ENCODE results near the gene UBXN6. TPM values are rescaled to one million over a fixed set of nuclear protein-coding genes. Genes with fewer than 3 reads are reported as not detected.

Gene UBXN6
- total and polyA plus RNA-seq, 2 experiments from 2014 or later, result 19.1 to 21.6 TPM

GRCh38 chr19:4501691-4502090 lies 44.1 kb upstream of the UBXN6 start (continued):
- no peak for TF ChIP-seq ZNF462 (CRISPR knock-in tag; IDR thresholded peaks at IDR 0.05)

GRCh38 chr19:4500841-4501591 lies 43.4 kb upstream of the UBXN6 start:
- ATAC-seq, result no peak
- H3K4me2 ChIP-seq, result no peak overlapping the region
- Mint-ChIP-seq H3K27me3 (ENCODE audit: insufficient read depth, low read depth, poor library complexity) (peaks cover 9% of the 10 kb centered on the region), H3K36me3 (ENCODE audit: low read depth) (peaks cover 21% of the 10 kb centered on the region), H3K27ac (no peak overlapping the region), H3K9me3 (no peaks in the 10 kb centered on the region), H3K4me3 (no peak overlapping the region), H3K4me1 (no peaks in the 10 kb centered on the region)
- no peak overlapping the region for H3K27ac ChIP-seq (ENCODE audit: low read depth)
- no peak overlapping the region for H3K4me3 ChIP-seq
- peaks cover 5% of the 10 kb centered on the region; the same call in 1 of the 2 replicates for H3K36me3 ChIP-seq (ENCODE audit: insufficient read depth)
- no peaks in the 10 kb centered on the region for H3K4me1 ChIP-seq (ENCODE audit: insufficient read depth)
- H2AFZ ChIP-seq, result no peak overlapping the region
- H3K79me2 ChIP-seq (replicated peaks; ENCODE audit: insufficient read depth), result no peaks in the 10 kb centered on the region
- no peaks in the 10 kb centered on the region; the same call in 1 of the 2 replicates for H4K20me1 ChIP-seq (replicated peaks; ENCODE audit: insufficient read depth)
- no peaks in the 10 kb centered on the region for H3K27me3 ChIP-seq (ENCODE audit: insufficient read depth)
- no peaks in the 10 kb centered on the region for H3F3A ChIP-seq (replicated peaks; ENCODE audit: low read depth)
- no peak for DNase-seq (ENCODE audit: low spot score)
- TF ChIP-seq JUNB (IDR thresholded peaks at IDR 0.05; ENCODE audit: unreplicated experiment) (no peak), EZH2phosphoT487 (IDR thresholded peaks at IDR 0.05; ENCODE audit: unreplicated experiment) (no peak), ZNF462 (CRISPR knock-in tag; IDR thresholded peaks at IDR 0.05) (no peak), CREB1 (CRISPR knock-in tag; IDR thresholded peaks at IDR 0.05; ENCODE audit: low read depth) (no peak)
- no peaks in the 10 kb centered on the region for H3K9me2 ChIP-seq (ENCODE audit: insufficient read depth)
